GM19023 (cell line): ENCODE measurements around the gene ATG101.

ENCODE experiments used
- ATAC-seq: cut with Tn5 transposase; IDR thresholded peaks from one replicate; pipeline ENCODE4 v1.9.1; 2021; ENCODE audit warnings: mild to moderate bottlenecking, moderate library complexity; ENCODE audit not compliant: unreplicated experiment

Gene ATG101

GRCh38 chr12:52069327-52070184 lies at the start of gene ATG101:
TSS of gene ATG101 (plus strand) at chr12:52069978. CDS start at chr12:52073651, 3,673 bp downstream.
- peak; percentile 93 for ATAC-seq

- no peak for ATAC-seq
Observed at GRCh38 chr12:52020539-52021336, 49.0 kb upstream of the ATG101 start.

DNA sequence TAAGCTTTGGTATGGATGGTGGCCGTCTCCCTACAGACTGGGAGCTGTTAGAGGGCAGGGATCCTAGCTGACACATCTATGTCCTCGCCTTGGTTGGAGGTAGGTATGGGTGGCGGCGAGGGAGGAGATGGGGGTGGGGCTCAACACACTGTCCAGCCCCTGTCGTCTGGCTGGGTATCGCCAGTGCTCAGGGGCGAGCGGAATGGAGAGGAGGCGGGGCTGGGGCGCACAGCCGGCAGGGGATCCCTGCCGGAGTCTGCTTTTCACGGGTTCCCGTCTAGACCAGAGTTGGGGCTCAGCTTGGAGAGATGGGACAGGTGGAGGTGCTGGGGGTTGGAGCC lies 47.0 kb upstream of the ATG101 start:
- peak; percentile 8 for ATAC-seq

DNA sequence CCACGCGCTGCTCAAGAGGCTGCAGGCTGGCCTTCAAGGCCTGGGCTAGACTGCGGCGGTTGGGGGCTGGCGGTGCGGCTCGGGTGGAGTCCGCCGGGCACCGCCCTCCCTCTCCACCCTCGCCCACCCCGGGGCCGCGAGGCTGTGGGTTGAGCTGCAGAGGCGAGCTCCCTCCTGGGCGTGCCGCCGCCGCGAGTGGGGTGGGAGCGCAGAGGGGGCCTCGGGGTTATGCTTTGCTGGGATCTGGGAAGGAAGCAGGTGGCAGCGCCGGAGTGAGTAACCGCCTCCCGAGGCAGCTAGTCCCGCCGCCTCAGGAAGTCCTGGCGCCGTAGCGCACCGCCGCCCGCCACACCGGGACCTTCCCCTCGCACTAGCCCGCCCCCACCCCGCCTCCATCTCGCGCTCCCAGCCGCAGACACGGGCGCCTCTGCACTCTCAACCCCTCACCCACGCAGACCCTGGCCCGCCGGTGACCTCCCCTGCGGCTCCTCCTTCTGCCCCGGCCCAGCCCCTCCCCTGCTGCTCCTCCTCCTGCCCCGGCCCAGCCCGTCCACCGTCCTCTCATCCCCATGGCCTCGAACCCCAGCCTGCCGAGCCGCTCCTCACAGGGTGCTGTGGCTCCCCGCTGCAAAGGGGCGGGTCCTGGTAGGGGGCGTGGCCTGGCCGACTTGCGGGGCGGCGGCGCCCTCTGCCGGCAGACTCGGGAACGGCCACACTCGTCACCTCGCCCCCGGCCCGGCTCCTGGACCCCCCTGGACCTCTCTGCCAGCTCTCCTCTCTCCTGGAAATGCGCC lies 46.4 kb upstream of the ATG101 start:
- ATAC-seq, result peak; percentile 49

GRCh38 chr12:52023976-52024688 lies 45.6 kb upstream of the ATG101 start:
- no peak for ATAC-seq

DNA sequence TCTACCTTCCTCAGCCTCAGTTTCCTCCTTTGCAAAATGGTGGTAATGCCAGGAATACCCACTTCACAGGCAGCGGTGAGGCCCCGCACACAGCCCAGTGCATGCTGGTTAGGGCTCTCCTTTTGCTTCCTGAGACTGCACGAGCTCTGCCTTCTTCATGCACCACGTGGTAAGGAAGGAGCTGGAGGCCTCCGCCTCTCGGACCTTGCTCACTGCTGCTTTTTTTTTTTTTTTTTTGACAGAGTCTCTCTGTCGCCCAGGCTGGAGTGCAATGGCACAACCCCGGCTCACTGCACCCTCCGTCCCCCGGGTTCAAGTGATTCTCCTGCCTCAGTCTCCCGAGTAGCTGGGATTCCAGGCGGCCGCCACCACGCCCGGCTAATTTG lies 44.9 kb upstream of the ATG101 start:
- no peak for ATAC-seq

GRCh38 chr12:52026263-52026662 lies 43.5 kb upstream of the ATG101 start:
- ATAC-seq, result no peak

DNA sequence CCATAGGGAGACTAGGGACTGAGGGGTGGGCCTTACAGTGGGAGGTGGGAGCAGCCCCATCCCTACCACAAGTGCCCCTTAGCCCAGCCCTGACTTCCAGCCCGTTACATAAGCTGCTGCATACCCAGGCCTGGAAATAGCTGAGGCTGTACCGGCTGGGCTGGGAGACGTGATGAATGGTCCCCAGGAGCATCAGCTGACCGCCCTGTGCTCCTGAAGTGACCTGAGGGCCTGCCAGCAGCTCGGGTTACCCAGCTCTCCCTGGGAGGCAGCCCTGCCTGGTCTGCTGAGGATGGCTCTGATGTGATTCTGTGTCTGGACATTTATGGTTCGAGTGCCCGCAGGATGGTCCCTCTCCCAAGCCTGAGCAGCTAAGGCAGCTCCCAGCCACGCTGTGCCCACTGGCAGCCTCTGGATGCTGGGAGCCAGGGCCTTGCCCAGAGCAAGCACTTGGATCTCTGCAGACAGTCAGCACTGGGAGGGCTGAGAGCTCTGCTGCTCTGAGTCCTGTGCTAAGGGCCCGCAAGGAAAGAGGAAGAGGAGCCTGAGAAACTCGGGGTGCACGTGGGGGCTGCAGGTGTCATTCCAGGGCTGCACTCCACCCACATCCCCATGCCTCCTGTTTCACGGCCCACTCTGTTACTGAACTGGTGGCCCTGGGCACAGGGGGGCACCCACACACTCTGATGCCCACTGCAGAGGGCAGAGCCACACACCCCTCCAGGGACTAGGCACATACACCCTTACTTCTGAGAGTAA lies 42.5 kb upstream of the ATG101 start:
- ATAC-seq, result no peak

- ATAC-seq, result no peak
Observed at GRCh38 chr12:52029685-52030084, 40.1 kb upstream of the ATG101 start.

DNA sequence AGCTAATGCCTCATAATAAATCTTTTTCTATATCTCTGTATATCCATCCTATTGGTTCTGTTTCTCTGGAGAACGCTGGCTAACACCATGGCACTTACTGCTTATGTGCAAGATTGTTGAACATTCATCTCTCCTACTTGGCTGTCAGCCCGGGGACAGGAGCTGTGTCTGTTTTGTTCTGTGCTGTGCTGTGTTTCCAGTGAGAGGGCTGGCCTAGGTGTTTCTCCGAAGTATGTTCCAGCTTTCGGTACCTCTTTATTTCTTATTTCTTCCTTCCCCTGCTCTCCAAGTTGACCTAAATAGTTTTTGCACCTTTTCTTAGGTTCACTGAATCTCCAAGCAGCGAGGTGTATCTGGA lies 37.4 kb upstream of the ATG101 start:
- no peak for ATAC-seq

- peak; percentile 94 for ATAC-seq
Observed at GRCh38 chr12:52032804-52033445, 36.9 kb upstream of the ATG101 start.

GRCh38 chr12:52033446-52034140 lies 36.2 kb upstream of the ATG101 start:
- ATAC-seq, result no peak

DNA sequence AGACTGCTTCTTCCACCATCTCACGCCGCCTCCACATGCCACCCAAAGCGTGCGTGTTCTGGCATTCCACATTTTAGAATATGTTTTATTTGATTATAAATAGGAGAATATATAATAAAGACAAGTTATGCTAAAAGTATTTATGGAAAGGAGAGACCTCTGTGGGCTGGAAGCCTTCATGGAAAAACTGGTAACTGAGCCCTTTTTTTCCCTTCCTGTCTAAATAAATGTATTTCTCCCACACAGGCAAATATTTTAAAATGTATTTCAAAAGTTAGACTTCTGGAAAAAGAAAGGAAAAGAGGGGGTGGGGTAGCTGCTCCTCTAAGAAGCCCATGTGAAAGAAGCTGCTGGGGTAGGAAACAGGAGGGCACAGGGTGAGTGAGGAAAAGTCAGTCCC lies 34.6 kb upstream of the ATG101 start:
- no peak for ATAC-seq

DNA sequence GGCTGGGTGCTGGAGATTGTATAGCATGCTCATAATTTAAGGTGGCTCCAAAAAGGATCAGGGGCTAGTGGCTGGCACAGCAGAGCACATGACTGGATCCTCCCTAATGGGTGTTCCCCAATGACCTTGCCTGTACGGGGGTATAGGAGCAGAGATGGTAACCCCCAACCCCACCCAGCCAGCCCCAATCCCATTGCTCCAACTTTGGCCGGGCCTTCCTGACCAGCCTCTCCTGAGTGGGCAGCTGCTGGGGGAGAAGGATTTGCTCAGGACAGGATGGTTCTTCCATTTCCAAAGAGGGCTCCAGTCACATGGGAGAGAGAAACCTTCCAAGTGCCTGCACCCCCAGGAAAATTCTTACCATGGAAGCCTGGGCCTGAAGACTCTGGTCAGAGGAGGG lies 33.9 kb upstream of the ATG101 start:
- no peak for ATAC-seq

GRCh38 chr12:52036587-52037171 lies 33.1 kb upstream of the ATG101 start:
- peak; percentile 31 for ATAC-seq

DNA sequence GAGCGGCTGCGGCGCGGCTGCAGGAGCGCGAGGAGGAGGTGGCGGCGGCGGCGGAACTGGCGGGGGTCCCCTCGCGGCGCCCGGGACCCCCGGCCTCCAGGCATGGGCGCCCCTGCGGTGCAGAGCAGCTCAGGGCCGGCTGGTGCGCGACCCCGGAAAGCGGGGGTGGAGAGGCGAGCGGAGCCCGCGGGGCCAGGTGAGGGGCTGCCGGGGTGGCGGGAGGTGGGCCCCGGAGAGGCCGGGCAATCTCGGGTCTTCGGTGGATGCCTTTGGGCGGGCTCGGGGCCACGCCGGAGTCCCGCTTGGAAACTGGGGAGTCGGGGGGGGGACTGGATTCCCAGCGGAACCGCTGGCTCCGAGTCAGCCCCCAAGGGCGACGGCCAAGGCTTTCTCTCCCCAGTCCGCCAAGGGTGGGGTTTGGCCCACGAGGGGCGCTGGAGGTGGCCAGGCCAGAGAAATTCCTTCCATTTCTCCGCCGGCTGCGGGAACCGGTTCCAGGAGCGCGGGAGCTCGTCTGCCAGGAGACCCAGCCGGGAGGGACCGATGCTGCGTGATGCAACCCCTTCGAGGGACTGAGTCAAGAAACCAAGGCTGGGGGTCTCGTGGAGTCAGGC lies 32.4 kb upstream of the ATG101 start:
- ATAC-seq, result no peak

GRCh38 chr12:52038447-52038846 lies 31.3 kb upstream of the ATG101 start:
- no peak for ATAC-seq

DNA sequence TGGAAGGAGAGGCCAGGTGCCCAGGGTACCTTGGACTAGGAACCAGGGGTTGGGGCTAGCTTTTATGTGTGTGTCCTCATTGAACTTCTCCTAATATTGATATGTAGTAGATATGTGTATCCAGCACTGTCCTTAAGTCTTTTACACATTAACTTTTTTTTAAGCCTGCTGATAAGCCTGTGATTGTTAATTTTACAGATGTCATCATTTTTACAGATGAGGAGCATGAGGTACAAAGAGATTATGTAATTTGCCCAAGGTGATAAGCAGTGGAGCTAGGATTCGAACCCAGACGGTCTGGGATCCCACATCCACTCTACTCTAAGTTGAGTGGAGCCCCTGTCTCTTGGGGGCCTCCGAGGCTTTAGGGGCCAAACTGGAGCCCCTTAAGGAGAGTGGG lies 28.7 kb upstream of the ATG101 start:
- ATAC-seq, result no peak
